BE2C (cell line): Measurements from ENCODE around the gene AP1S1. TPM values are rescaled to one million over a fixed set of nuclear protein-coding genes. Genes with fewer than 3 reads are reported as not detected.
"Not testable (repeated sequence)": the region's sequence is repeated elsewhere in the genome, so short reads cannot be mapped to it uniquely, and the experiment has no call there.

Experiments used
- DNase-seq: peaks from one replicate; pipeline ENCODE4 v3.0.0-alpha.2; 2020
- H3K27me3 ChIP-seq: fragments of 250-450 bp; sonication (Bioruptor Pico); 2 replicates; pipeline ENCODE4 v1.5.1; 2020; ENCODE audit warnings: mild to moderate bottlenecking
- H3K36me3 ChIP-seq: fragments of 250-450 bp; sonication (Bioruptor Pico); 2 replicates; pipeline ENCODE4 v1.5.1; 2020; ENCODE audit warnings: mild to moderate bottlenecking
- H3K4me1 ChIP-seq: fragments of 250-450 bp; sonication (Bioruptor Pico); 2 replicates; pipeline ENCODE4 v1.5.1; 2020
- H3K4me3 ChIP-seq: 2 replicates; pipeline ENCODE4 v1.5.1; 2011; ENCODE audit warnings: low read depth, low read length
- H3K9me3 ChIP-seq: fragments of 250-450 bp; sonication (Bioruptor Pico); 2 replicates; pipeline ENCODE4 v1.5.1; 2020
- polyA plus RNA-seq: library from polyadenylated mRNA; unstranded; fragments of >200 nt; gene quantifications from one replicate; pipeline ENCODE4 v1.2.1, GENCODE V29; 2012; ENCODE audit warnings: low read depth, missing spikeins; ENCODE audit not compliant: insufficient read length, insufficient read depth
- TF ChIP-seq, protein P1 (sequence below): IDR thresholded peaks from 2 replicates; pipeline ENCODE4 v1.5.1; 2012; ENCODE audit warnings: mild to moderate bottlenecking, low read depth, low read length

Gene AP1S1
- 312 TPM for polyA plus RNA-seq

DNA sequence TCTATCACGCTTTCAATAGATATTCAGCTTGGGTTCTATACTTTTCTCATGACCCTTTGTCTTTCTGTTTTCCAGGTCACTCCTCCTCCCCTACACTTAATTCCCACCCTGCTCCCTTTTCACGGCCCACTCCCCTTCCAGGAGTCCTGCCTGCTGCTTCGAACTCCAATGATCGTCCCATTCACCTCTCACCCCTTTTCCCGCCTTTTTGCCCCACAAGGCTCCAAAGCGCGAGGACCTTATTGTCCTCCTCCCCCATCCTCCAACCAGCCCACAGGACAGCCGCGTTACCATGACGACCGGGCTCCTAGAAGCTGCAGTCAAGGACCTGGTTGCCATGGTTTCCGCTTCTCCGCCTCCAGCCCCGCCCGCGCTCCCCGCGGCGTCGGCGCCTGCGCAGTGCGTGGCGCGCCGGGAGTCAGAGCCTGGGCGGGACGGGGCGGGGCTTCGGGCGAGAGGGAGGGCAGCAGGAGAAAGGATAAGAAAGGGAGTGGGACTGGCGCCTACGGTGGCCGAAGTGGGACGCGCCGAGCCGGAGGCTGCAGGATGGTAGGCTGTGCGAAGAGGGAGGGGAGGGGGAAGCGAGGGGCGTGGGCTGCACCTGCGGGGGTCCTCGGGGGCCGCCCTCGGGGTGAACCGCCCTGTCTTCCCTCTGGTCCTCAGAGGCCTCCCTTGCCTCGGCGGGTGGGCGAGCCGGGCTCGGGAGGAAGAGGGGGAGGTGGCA, at the start of gene AP1S1:
TSS of gene AP1S1 (plus strand) at position 508 of the 724 bp plus-strand sequence. CDS start at position 547, 39 bp downstream.
- Histone ChIP-seq H3K9me3 (no peaks in the 10 kb centered on the region), H3K27me3 (no peaks in the 10 kb centered on the region), H3K4me1 (no peaks in the 10 kb centered on the region; the same call in 1 of the 2 replicates), H3K4me3 (peak within 1 kb of the TSS; percentile 83), H3K36me3 (peaks cover 9% of the 10 kb centered on the region)
- TF ChIP-seq, protein P1, sequence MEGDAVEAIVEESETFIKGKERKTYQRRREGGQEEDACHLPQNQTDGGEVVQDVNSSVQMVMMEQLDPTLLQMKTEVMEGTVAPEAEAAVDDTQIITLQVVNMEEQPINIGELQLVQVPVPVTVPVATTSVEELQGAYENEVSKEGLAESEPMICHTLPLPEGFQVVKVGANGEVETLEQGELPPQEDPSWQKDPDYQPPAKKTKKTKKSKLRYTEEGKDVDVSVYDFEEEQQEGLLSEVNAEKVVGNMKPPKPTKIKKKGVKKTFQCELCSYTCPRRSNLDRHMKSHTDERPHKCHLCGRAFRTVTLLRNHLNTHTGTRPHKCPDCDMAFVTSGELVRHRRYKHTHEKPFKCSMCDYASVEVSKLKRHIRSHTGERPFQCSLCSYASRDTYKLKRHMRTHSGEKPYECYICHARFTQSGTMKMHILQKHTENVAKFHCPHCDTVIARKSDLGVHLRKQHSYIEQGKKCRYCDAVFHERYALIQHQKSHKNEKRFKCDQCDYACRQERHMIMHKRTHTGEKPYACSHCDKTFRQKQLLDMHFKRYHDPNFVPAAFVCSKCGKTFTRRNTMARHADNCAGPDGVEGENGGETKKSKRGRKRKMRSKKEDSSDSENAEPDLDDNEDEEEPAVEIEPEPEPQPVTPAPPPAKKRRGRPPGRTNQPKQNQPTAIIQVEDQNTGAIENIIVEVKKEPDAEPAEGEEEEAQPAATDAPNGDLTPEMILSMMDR, result no peak
- DNase-seq, result peak; percentile 99

DNA sequence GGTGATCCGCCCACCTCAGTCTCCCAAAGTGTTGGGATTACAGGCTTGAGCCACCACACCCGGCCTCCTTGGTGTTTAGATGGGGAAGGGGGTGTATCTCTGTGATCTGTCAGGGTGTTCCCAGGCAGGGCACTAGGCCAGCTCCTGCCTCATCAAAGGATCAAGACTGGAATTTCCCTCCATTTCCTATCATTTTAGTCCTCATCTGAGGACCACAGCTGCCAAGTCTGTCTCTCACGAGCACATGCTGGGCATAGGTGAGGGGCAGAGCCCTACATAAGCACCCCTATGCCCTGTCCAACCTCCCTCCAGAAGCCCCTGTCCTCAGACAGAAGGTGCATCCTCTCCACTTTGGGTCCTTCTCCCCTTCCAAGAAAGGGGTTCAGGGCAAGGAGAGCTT, 49.5 kb upstream of the AP1S1 start:
- peaks cover 7% of the 10 kb centered on the region for H3K4me1 ChIP-seq
- no peaks in the 10 kb centered on the region for H3K36me3 ChIP-seq

DNA sequence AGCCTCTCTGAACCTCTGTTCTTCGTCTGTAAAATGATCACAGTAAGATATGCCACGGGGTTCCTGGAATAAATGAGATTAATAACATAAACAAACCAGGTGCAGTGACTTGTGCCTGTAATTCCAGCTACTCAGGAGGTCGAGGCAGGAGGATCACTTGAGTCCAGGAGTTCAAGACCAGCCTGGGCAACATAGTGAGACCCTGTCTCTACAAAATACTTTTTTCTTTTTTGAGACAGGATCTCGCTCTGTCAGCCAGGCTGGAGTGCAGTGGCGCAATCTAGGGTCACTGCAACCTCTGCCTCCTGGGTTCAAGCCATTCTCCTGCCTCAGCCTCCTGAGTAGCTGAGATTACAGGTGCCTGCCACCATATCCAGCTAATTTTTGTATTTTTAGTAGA, 49.0 kb upstream of the AP1S1 start:
- not testable (repeated sequence) for H3K9me3 ChIP-seq, H3K36me3 ChIP-seq, H3K4me1 ChIP-seq, DNase-seq, H3K4me3 ChIP-seq, H3K27me3 ChIP-seq

More for the DNA sequence above, 49.5 kb upstream of the AP1S1 start:
- no peak overlapping the region for H3K4me3 ChIP-seq
- DNase-seq, result no peak
- TF ChIP-seq, protein P1, result no peak
- no peaks in the 10 kb centered on the region for H3K9me3 ChIP-seq
- H3K27me3 ChIP-seq, result no peaks in the 10 kb centered on the region

DNA sequence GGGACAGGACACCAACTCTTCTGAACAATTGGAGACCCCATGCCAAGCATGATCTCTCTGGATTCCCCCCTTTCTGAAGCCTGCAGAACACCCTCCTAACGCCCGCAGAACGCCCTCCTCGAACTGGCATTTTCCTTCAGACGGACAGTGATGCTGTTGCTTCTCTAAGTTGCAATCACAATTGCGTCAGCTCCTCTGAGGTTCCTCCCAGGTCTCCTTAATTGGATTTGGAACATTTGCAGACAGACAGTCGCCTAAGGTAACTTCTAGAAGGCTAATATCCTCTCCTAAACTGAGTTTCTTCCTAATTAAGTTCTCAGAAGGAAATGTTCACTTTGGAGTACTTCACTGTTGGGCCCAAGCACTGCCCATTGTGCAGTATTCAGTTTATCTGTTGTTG, 47.9 kb upstream of the AP1S1 start:
- TF ChIP-seq, protein P1, result no peak
- H3K9me3 ChIP-seq, result no peaks in the 10 kb centered on the region
- H3K4me3 ChIP-seq, result no peak overlapping the region
- no peaks in the 10 kb centered on the region for H3K4me1 ChIP-seq
- H3K36me3 ChIP-seq, result no peaks in the 10 kb centered on the region
- no peak for DNase-seq
- no peaks in the 10 kb centered on the region for H3K27me3 ChIP-seq

DNA sequence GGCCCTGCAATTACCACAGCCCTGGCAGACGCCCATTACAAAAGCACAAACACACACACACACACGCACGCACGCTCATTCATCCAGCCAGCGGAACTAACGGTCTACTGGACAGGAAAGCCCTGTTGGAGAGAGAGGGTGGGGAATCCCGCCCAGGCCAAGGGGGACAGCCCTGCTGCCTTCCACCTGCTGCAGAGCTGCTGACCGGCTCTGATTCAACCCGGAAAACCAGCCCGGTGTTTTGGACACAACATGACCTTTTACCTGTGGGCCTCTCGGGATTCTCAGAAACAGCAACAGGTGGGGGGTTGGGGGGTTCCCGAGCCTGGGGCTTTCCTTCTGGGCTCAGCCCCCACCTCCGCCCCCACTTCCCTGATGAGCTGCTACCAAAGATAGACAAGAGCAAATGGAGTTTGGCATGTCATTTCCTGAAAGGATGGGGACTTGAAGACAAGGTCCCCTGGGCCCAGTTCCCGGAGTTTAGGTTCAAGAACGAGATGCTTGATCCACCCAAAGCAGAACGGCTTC, 45.9 kb upstream of the AP1S1 start:
- Histone ChIP-seq H3K9me3 (no peaks in the 10 kb centered on the region), H3K4me1 (no peaks in the 10 kb centered on the region), H3K27me3 (no peaks in the 10 kb centered on the region), H3K4me3 (no peak overlapping the region), H3K36me3 (no peaks in the 10 kb centered on the region)
- no peak for DNase-seq
- TF ChIP-seq, protein P1, result no peak

DNA sequence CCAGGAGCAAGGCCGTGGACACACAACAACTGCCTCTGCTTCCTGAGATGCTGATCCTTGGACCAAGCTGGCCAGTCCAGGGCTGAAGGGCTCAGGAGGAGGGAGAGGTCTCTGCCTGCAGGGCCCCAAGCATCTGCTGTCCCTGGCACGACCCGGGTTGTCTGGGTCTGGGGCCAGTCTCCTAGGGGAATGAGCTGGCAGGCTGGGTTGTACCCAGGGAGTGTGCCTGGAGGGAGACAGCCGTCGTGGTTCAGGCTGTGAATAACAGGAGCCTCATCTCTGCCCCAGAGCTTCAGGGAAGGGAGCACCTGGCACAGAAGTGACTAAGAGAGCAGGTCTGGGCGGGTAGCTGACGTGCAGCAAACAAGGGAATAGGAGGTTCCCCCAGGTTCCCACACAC, 45.3 kb upstream of the AP1S1 start:
- TF ChIP-seq, protein P1, result no peak
- Histone ChIP-seq H3K9me3 (no peaks in the 10 kb centered on the region), H3K36me3 (no peaks in the 10 kb centered on the region), H3K4me1 (no peaks in the 10 kb centered on the region), H3K4me3 (no peak overlapping the region), H3K27me3 (no peaks in the 10 kb centered on the region)
- no peak for DNase-seq
